Measurements from ENCODE around the gene MOGAT3.

MOGAT3 gene

GRCh38 chr7:101195884-101196283, 5.0 kb downstream of the MOGAT3 start:
- H3K9ac ChIP-seq (ENCODE audit: low read length in 5 of 5): no peak overlapping the region
- H3K27me3 ChIP-seq (ENCODE audit: control insufficient read depth in 5 of 5, insufficient read depth in 4 of 5, low read length in 5 of 5): peaks cover 12 to 16% (median 14%) of the 10 kb centered on the region in 5 donors
- no peaks in the 10 kb centered on the region for H3K4me1 ChIP-seq (ENCODE audit: control insufficient read depth in 5 of 5, insufficient read depth in 5 of 5, low read length in 5 of 5)
- no peak overlapping the region for H3K27ac ChIP-seq (ENCODE audit: low read depth, low read length)
- H3K36me3 ChIP-seq (ENCODE audit: control insufficient read depth in 5 of 5, insufficient read depth in 5 of 5, low read length in 5 of 5): no peaks in the 10 kb centered on the region
- no peak overlapping the region for H3K4me3 ChIP-seq (ENCODE audit: low read depth in 1 of 5, low read length in 5 of 5)
- no peaks in the 10 kb centered on the region for H3K9me3 ChIP-seq (ENCODE audit: control insufficient read depth in 5 of 5, low read length in 5 of 5)

DNA sequence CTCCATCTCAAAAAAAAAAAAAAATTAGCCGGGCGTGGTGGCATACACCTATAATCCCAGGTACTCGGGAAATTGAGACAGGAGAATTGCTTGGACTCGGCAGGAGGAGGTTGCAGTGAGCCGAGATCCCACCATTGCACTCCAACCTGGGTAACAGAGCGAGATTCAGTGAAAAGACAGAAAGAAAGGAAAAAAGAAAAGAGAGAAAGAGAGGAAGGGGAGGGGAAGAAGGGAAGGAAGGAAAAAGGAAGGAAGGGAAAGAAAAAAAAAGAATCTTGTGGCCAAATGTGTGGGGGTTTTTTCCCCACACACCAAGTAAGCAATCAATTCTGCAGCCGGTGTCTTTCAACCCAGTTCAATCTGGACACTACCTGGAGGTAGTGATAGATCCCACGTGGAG, 11.7 kb downstream of the MOGAT3 start:
- H3K9ac ChIP-seq (ENCODE audit: low read length in 5 of 5): no peak overlapping the region
- H3K36me3 ChIP-seq (ENCODE audit: control insufficient read depth in 5 of 5, insufficient read depth in 5 of 5, low read length in 5 of 5): no peaks in the 10 kb centered on the region
- no peak overlapping the region for H3K4me3 ChIP-seq (ENCODE audit: low read depth in 1 of 5, low read length in 5 of 5)
- H3K9me3 ChIP-seq (ENCODE audit: control insufficient read depth in 5 of 5, low read length in 5 of 5): no peaks in the 10 kb centered on the region
- no peak overlapping the region for H3K27ac ChIP-seq (ENCODE audit: low read depth, low read length)
- peaks cover 0 to 8% (median 3%) of the 10 kb centered on the region in 5 donors for H3K27me3 ChIP-seq (ENCODE audit: control insufficient read depth in 5 of 5, insufficient read depth in 4 of 5, low read length in 5 of 5)
- H3K4me1 ChIP-seq (ENCODE audit: control insufficient read depth in 5 of 5, insufficient read depth in 5 of 5, low read length in 5 of 5): no peaks in the 10 kb centered on the region

- Histone ChIP-seq H3K4me3 (ENCODE audit: low read depth in 1 of 5, low read length in 5 of 5) (no peak overlapping the region), H3K9me3 (ENCODE audit: control insufficient read depth in 5 of 5, low read length in 5 of 5) (no peaks in the 10 kb centered on the region), H3K4me1 (ENCODE audit: control insufficient read depth in 5 of 5, insufficient read depth in 5 of 5, low read length in 5 of 5) (no peaks in the 10 kb centered on the region), H3K27ac (ENCODE audit: low read depth, low read length) (no peak overlapping the region), H3K9ac (ENCODE audit: low read length in 5 of 5) (no peak overlapping the region), H3K36me3 (ENCODE audit: control insufficient read depth in 5 of 5, insufficient read depth in 5 of 5, low read length in 5 of 5) (no peaks in the 10 kb centered on the region), H3K27me3 (ENCODE audit: control insufficient read depth in 5 of 5, insufficient read depth in 4 of 5, low read length in 5 of 5) (peaks cover 0 to 14% (median 4%) of the 10 kb centered on the region in 5 donors)
These were observed 13.9 kb downstream of the MOGAT3 start for GRCh38 chr7:101186844-101187428.

GRCh38 chr7:101186194-101186593, 14.6 kb downstream of the MOGAT3 start:
- Histone ChIP-seq H3K9me3 (ENCODE audit: control insufficient read depth in 5 of 5, low read length in 5 of 5) (no peaks in the 10 kb centered on the region), H3K4me3 (ENCODE audit: low read depth in 1 of 5, low read length in 5 of 5) (no peak overlapping the region), H3K4me1 (ENCODE audit: control insufficient read depth in 5 of 5, insufficient read depth in 5 of 5, low read length in 5 of 5) (no peaks in the 10 kb centered on the region), H3K27me3 (ENCODE audit: control insufficient read depth in 5 of 5, insufficient read depth in 4 of 5, low read length in 5 of 5) (peaks cover 0 to 16% (median 4%) of the 10 kb centered on the region in 5 donors), H3K36me3 (ENCODE audit: control insufficient read depth in 5 of 5, insufficient read depth in 5 of 5, low read length in 5 of 5) (no peaks in the 10 kb centered on the region), H3K9ac (ENCODE audit: low read length in 5 of 5) (no peak overlapping the region), H3K27ac (ENCODE audit: low read depth, low read length) (no peak overlapping the region)

- peaks cover 6 to 23% (median 10%) of the 10 kb centered on the region in 5 donors for H3K27me3 ChIP-seq (ENCODE audit: control insufficient read depth in 5 of 5, insufficient read depth in 4 of 5, low read length in 5 of 5)
These were observed 15.5 kb downstream of the MOGAT3 start for GRCh38 chr7:101185258-101185839.

DNA sequence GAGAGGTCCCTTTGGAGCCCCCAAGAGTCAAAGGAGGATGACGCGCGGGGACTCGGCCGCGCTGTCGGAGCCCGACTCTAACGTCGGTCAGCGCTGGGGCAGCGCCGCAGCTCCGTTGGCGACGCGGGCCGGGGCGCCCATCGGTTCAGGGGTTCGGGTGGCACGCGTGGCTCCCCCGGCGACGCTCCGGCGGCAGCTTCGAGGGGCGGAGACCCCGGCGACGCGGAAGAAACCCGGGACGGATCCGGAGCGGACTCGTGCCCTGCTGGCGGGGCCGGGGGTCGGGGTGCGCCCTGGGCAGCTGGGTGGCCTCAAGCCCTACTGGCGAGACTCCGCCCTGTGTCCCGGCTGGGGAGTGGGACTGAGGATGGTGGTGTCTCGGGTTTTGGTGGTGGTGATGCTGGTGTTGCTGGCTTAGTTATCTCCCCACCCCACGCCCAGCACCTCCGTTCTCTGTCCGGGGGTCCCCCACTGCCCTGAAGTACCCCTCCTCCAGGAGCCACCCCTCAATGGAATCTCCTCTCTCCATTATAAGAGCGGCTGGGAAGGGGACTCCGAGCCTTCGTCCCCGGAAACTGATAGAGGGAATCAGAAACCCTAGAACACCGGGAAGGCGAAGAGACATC, 20.6 kb downstream of the MOGAT3 start, which contains the start of gene NAT16:
TSS of gene NAT16 (minus strand) at position 164 of the 626 bp plus-strand sequence. CDS start 5,486 bp downstream, outside the sequence.
- no peak within 1 kb of the TSS for H3K4me3 ChIP-seq (ENCODE audit: low read depth in 1 of 5, low read length in 5 of 5)
- H3K36me3 ChIP-seq (ENCODE audit: control insufficient read depth in 5 of 5, insufficient read depth in 5 of 5, low read length in 5 of 5): no peaks in the 10 kb centered on the region
- H3K9me3 ChIP-seq (ENCODE audit: control insufficient read depth in 5 of 5, low read length in 5 of 5): no peaks in the 10 kb centered on the region
- H3K9ac ChIP-seq (ENCODE audit: low read length in 5 of 5): no peak within 1 kb of the TSS
- peaks cover 39 to 59% (median 44%) of the 10 kb centered on the region in 5 donors for H3K27me3 ChIP-seq (ENCODE audit: control insufficient read depth in 5 of 5, insufficient read depth in 4 of 5, low read length in 5 of 5)
- H3K4me1 ChIP-seq (ENCODE audit: control insufficient read depth in 5 of 5, insufficient read depth in 5 of 5, low read length in 5 of 5): peaks cover 0 to 4% (median 0%) of the 10 kb centered on the region in 5 donors
- H3K27ac ChIP-seq (ENCODE audit: low read depth, low read length): no peak within 1 kb of the TSS

More at GRCh38 chr7:101185258-101185839, 15.5 kb downstream of the MOGAT3 start:
- no peaks in the 10 kb centered on the region for H3K9me3 ChIP-seq (ENCODE audit: control insufficient read depth in 5 of 5, low read length in 5 of 5)
- H3K4me1 ChIP-seq (ENCODE audit: control insufficient read depth in 5 of 5, insufficient read depth in 5 of 5, low read length in 5 of 5): no peaks in the 10 kb centered on the region
- no peaks in the 10 kb centered on the region for H3K36me3 ChIP-seq (ENCODE audit: control insufficient read depth in 5 of 5, insufficient read depth in 5 of 5, low read length in 5 of 5)
- no peak overlapping the region for H3K9ac ChIP-seq (ENCODE audit: low read length in 5 of 5)
- H3K4me3 ChIP-seq (ENCODE audit: low read depth in 1 of 5, low read length in 5 of 5): no peak overlapping the region
- H3K27ac ChIP-seq (ENCODE audit: low read depth, low read length): no peak overlapping the region

DNA sequence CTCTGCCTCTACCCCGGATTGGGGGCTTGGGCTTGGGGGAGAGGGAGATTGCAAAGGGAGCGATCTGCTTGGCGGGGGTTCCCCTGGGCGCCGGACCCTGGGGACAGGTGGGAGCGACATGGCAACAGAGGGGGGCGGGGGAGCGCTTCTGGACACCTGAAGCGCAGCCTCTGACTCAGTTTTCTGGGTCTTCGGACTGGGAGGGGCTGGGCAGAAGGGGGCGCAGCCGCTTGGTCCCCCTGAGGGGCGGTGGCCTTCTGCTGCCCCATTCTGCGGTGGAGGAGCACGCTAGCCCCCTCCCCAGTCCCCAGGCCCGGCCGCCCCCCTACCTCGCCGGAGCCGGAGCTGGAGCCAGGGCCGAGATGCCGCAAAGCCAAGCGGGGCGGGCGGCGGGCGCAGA, 21.1 kb downstream of the MOGAT3 start:
- Histone ChIP-seq H3K9ac (ENCODE audit: low read length in 5 of 5) (no peak overlapping the region), H3K9me3 (ENCODE audit: control insufficient read depth in 5 of 5, low read length in 5 of 5) (no peaks in the 10 kb centered on the region), H3K4me1 (ENCODE audit: control insufficient read depth in 5 of 5, insufficient read depth in 5 of 5, low read length in 5 of 5) (peaks cover 0 to 4% (median 0%) of the 10 kb centered on the region in 5 donors), H3K4me3 (ENCODE audit: low read depth in 1 of 5, low read length in 5 of 5) (no peak overlapping the region), H3K27ac (ENCODE audit: low read depth, low read length) (no peak overlapping the region), H3K27me3 (ENCODE audit: control insufficient read depth in 5 of 5, insufficient read depth in 4 of 5, low read length in 5 of 5) (peaks cover 38 to 60% (median 47%) of the 10 kb centered on the region in 5 donors), H3K36me3 (ENCODE audit: control insufficient read depth in 5 of 5, insufficient read depth in 5 of 5, low read length in 5 of 5) (no peaks in the 10 kb centered on the region)

DNA sequence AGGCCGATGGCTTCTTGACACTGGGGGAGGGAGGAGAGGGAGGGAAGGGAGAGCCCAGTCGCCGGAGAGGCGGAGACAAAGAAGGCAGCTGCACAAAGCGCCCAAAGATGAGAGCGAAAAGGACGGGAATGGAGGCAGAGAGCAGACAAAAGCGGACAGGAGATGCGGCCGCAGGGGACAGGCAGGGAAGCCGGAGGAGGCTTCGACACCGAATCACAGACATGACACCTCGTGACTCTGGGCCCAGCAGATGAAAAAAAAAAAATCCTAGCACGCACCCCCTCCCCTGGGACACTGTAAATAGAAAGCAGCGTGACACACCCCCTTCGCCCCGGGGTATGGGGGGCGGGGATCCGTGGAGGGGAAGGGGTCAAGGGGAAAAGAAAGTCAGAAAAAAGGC, 21.7 kb downstream of the MOGAT3 start:
- Histone ChIP-seq H3K27me3 (ENCODE audit: control insufficient read depth in 5 of 5, insufficient read depth in 4 of 5, low read length in 5 of 5) (peaks cover 43 to 66% (median 52%) of the 10 kb centered on the region in 5 donors), H3K9ac (ENCODE audit: low read length in 5 of 5) (no peak overlapping the region), H3K27ac (ENCODE audit: low read depth, low read length) (no peak overlapping the region), H3K4me3 (ENCODE audit: low read depth in 1 of 5, low read length in 5 of 5) (no peak overlapping the region), H3K4me1 (ENCODE audit: control insufficient read depth in 5 of 5, insufficient read depth in 5 of 5, low read length in 5 of 5) (peaks cover 0 to 6% (median 2%) of the 10 kb centered on the region in 5 donors), H3K36me3 (ENCODE audit: control insufficient read depth in 5 of 5, insufficient read depth in 5 of 5, low read length in 5 of 5) (no peaks in the 10 kb centered on the region), H3K9me3 (ENCODE audit: control insufficient read depth in 5 of 5, low read length in 5 of 5) (no peaks in the 10 kb centered on the region)

DNA sequence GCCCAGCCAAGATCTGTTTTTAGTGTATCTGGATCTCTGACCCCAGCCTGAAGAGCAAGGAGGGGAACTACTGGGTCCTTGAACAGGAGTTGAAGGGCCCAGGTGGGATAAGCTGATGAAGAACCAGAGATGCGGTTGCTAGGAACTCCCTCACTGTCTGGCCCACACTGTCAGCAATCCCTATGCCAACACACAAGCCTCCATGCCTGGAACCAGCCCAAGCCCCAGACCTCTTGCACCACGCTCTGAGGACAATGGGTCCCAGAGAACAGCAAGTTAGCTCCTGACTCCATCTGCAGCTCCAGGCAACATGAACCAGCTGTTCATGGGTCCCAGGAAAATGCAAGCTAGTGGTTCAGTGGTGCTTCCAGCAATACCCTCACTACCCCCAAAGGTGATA, 23.2 kb downstream of the MOGAT3 start:
- Histone ChIP-seq H3K4me3 (ENCODE audit: low read depth in 1 of 5, low read length in 5 of 5) (no peak overlapping the region), H3K27me3 (ENCODE audit: control insufficient read depth in 5 of 5, insufficient read depth in 4 of 5, low read length in 5 of 5) (peaks cover 56 to 81% (median 63%) of the 10 kb centered on the region in 5 donors), H3K9me3 (ENCODE audit: control insufficient read depth in 5 of 5, low read length in 5 of 5) (no peaks in the 10 kb centered on the region), H3K9ac (ENCODE audit: low read length in 5 of 5) (no peak overlapping the region), H3K4me1 (ENCODE audit: control insufficient read depth in 5 of 5, insufficient read depth in 5 of 5, low read length in 5 of 5) (peaks cover 0 to 18% (median 11%) of the 10 kb centered on the region in 5 donors), H3K27ac (ENCODE audit: low read depth, low read length) (no peak overlapping the region), H3K36me3 (ENCODE audit: control insufficient read depth in 5 of 5, insufficient read depth in 5 of 5, low read length in 5 of 5) (no peaks in the 10 kb centered on the region)

GRCh38 chr7:101175664-101176063, 25.2 kb downstream of the MOGAT3 start:
- Histone ChIP-seq H3K4me3 (ENCODE audit: low read depth in 1 of 5, low read length in 5 of 5) (no peak overlapping the region), H3K27ac (ENCODE audit: low read depth, low read length) (no peak overlapping the region), H3K9ac (ENCODE audit: low read length in 5 of 5) (no peak overlapping the region), H3K4me1 (ENCODE audit: control insufficient read depth in 5 of 5, insufficient read depth in 5 of 5, low read length in 5 of 5) (peaks cover 0 to 27% (median 16%) of the 10 kb centered on the region in 5 donors), H3K36me3 (ENCODE audit: control insufficient read depth in 5 of 5, insufficient read depth in 5 of 5, low read length in 5 of 5) (no peaks in the 10 kb centered on the region), H3K27me3 (ENCODE audit: control insufficient read depth in 5 of 5, insufficient read depth in 4 of 5, low read length in 5 of 5) (peaks cover 72 to 89% (median 77%) of the 10 kb centered on the region in 5 donors), H3K9me3 (ENCODE audit: control insufficient read depth in 5 of 5, low read length in 5 of 5) (no peaks in the 10 kb centered on the region)

Data from subcutaneous abdominal adipose tissue (tissue), 5 donors.